HG03025 (cell line): Measurements from ENCODE around the gene C1orf210.

Experiments
- ATAC-seq: cut with Tn5 transposase; IDR thresholded peaks from one replicate; pipeline ENCODE4 v1.9.1; 2021; ENCODE audit warnings: mild to moderate bottlenecking, moderate library complexity; ENCODE audit not compliant: unreplicated experiment, low FRiP score

C1orf210 gene

GRCh38 chr1:43253876-43254275 lies 31.5 kb downstream of the C1orf210 start:
- ATAC-seq: no peak

- ATAC-seq: no peak
These were observed 32.2 kb downstream of the C1orf210 start for GRCh38 chr1:43253173-43253572.

- ATAC-seq: no peak
These were observed 33.2 kb downstream of the C1orf210 start for GRCh38 chr1:43252225-43252624.

- no peak for ATAC-seq
These were observed 34.4 kb downstream of the C1orf210 start for GRCh38 chr1:43251024-43251423.

GRCh38 chr1:43250351-43250761 lies 35.0 kb downstream of the C1orf210 start:
- ATAC-seq: no peak

- no peak for ATAC-seq
These were observed 38.0 kb downstream of the C1orf210 start for GRCh38 chr1:43247256-43247921.

GRCh38 chr1:43246466-43247213 lies 38.7 kb downstream of the C1orf210 start:
- ATAC-seq: no peak

- ATAC-seq: no peak
These were observed 42.1 kb downstream of the C1orf210 start for GRCh38 chr1:43243299-43243698.

- ATAC-seq: no peak
These were observed 44.0 kb downstream of the C1orf210 start for GRCh38 chr1:43241413-43241836.

- ATAC-seq: no peak
These were observed 45.9 kb downstream of the C1orf210 start for GRCh38 chr1:43239484-43239883.

- no peak for ATAC-seq
These were observed 46.4 kb downstream of the C1orf210 start for GRCh38 chr1:43238991-43239469.

- no peak for ATAC-seq
These were observed 47.3 kb downstream of the C1orf210 start for GRCh38 chr1:43238085-43238484.

GRCh38 chr1:43237121-43237520 lies 48.3 kb downstream of the C1orf210 start:
- ATAC-seq: no peak

GRCh38 chr1:43235451-43236121 lies 49.8 kb downstream of the C1orf210 start:
- ATAC-seq: no peak

- ATAC-seq: no peak
These were observed 50.3 kb downstream of the C1orf210 start for GRCh38 chr1:43235040-43235439.

- ATAC-seq: no peak
These were observed 51.1 kb downstream of the C1orf210 start for GRCh38 chr1:43234267-43234666.

- no peak for ATAC-seq
These were observed 51.8 kb downstream of the C1orf210 start for GRCh38 chr1:43233631-43234030.

- no peak for ATAC-seq
These were observed 52.9 kb downstream of the C1orf210 start for GRCh38 chr1:43232482-43232881.

- no peak for ATAC-seq
These were observed 53.3 kb downstream of the C1orf210 start for GRCh38 chr1:43232074-43232473.
